ENCODE data around the gene UBR2.
"Not testable (repeated sequence)": the region's sequence is repeated elsewhere in the genome, so short reads cannot be mapped to it uniquely, and the experiment has no call there.

UBR2 gene

DNA sequence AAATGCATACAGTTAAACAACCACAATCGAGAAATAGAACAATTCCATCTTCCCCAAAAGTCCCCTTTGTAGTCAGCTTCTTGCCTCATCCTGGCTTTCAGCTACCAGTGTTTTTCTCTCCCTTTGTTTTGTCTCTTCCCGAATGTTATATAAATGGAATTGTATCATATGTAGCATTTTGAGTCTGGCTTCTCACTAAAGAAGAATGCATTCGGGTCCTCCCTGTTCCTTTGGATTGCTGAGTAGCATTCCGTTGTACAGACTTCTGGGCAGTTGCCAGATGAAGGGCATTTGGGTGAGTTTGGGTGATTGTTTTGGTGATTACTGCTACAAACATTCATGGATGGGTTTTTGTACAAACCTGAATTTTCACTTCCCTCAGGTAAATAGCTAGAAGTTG is 130.8 kb downstream of the UBR2 start:
- no peak for DNase-seq

DNA sequence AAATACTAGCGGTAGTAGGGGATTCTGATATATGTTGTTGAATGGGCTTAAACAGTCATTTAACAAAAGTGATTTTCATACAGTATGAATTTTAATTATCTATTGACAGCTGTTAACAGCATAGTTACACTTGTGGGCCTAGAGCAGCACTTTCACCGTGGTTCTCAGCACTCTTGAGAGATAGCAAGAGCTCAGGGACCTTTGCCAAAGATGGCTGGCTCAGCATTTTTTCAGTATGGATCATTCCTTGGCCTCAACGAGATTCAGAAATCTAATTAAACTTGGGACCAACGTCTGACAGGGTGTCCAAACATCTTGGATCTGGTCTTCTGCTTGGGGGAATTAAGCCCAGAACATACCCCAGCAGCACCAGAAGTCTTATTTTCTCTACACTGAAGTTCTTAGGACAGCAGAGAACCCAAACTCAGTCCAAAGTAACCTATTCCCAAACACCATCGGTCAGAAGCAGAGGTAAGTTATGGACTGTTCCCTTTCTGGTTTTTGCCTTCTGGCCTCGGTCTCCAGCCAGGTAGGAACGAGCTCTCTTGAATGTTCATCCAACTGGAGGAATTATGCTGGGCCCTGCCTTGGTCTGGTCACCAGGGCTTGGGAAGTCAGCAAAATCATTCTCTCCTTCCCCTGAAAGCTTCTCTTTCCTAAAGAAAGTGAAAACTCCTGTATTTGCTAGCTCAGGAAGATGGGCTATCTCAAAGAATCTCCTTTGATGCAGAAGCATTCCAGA is 132.9 kb downstream of the UBR2 start:
- DNase-seq = no peak

DNA sequence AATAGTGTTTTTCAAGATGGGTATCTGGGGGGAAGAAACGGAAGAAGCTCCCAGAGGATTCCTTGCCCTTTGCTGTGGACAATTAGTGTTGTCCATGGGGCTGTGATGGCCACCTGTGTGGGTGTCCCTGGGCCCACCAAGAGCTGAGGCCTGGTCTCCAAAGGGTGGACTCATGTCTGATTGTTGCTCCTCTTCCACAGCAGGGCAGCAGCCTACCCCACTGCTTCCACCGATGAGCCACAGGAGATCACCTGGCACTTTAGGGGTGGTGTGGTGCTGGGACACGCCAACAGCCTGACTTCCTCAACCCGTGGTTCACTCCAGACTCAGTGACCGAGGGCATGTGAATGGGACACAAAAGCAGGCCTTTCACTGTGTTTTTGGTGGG is 133.4 kb downstream of the UBR2 start:
- DNase-seq = no peak

DNA sequence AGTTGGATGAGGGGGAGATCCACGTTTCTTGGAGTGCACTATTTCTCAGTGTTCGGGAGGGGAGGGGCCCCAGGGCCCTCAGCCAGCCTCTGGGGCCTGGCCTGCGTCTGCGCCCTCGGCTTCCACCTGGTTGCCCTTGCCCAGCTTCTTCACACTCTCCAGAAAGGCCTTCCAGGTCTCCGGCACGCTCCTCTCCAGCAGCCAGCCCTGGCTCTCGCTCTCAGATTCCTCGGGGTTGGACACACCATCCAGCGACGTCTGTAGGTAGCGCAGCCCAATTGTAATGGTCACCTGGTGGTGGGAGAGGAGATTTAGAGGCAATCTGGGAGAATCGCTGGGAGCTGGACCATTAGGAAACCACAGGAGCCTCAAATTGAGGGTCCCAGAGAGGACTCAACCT is 134.4 kb downstream of the UBR2 start:
- DNase-seq = no peak

DNA sequence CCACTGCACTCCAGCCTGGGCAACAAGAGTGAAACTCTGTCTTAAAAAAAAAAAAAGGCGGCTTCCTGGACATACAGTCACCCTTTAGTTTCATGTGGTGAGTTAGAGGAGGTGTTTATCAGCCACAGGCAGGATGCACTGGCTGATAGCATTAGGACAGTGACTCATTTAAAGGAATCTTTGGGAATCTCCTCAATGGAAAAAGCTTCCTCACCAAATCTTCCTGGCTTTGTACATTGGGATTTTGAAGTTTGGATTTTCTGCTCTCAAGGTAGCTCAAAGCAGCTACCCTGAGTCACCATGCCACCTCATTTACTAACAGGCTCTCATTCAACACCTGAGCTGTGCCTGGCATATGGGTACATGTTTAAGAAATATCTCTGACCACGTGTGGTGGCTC is 138.4 kb downstream of the UBR2 start:
- DNase-seq = no peak

DNA sequence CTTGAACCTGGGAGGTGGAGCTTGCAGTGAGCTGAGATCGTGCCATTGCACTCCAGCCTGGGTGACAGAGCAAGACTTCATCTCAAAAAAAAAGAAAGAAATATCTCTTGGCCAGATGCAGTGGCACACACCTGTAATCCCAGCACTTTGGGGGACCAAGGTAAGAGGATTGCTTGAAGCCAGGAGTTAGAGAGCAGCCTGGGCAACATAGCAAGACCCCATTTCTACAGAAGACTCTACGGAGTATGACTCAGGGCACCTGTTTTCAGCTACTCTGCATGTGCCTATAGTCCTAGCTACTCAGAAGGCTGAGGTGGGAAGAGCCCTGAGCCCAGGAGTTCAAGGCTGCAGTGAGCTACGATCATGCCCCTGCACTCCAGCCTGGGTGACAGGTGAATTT is 139.0 kb downstream of the UBR2 start:
- not testable (repeated sequence) for DNase-seq

DNA sequence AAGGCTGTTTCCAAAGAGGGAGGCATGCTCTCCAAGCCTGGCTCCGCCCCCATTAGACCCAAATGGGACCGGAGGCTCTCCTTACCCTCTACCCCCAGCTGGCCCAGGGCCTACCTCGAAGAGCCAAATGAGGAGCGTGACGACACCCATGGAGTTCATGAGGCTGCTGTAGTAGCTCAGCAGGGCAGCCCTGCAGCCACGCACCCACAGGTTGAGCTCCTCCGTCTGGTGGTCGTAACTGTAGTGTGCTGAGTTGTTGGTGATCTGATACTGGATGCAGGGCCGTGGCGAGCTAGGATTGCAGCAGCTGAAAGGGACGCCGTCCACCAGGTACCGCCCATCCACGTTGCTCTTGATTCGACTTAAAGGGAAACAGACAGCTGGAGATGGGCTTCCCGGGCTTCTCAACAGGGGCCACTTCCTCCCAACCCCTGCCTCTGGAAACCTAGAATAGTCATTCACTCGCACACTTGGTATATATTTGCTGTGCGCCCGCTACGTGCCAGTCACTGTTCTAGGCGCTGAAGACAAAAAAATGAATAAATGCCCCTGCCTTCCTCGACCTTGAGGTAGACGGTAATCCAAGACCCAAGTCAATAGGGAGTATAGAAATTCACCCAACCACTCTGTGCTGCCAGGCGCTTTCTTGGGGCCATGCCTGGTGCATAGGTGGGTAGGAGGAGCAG is 140.6 kb downstream of the UBR2 start:
- DNase-seq = no peak

DNA sequence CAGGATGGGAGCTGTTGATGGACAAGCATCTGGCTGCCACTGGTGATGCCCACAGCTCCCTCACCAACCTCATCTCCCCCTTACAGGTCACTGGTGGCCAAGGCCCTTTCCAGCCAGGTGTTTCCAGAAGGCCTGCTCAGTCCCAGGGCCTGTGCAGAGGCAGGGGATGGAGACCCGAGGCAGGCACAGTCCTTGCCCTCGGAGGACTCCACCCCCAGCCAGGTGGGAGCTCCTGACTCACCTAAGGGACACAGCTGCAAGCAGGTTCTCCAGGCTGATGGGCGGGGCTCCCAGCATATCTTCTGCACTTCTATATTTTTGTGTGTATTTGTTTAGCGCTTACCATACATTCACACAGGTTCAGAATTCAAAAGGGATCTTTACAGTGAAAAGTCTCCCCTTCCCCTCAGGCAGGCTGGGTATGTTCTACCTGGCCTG is 141.1 kb downstream of the UBR2 start:
- DNase-seq = no peak

DNA sequence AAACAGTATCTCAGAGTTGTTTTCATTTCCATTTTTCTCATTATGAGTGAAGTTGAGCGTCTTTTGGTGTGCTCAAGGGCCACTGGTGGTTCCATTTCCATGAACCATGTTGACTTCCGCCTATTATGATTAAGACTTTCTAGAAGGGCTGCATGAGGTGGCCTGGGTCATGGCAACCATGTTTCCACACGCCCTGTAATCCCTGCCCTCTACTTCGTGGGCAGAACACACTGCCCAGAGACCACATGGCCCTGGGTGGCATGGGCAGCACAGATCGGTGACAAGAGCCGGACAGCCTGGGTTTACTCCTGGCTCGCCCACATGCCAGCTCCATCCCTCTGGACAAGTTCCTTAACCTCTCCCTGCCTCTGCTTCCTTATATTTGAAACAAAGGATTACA is 143.8 kb downstream of the UBR2 start:
- DNase-seq = no peak

DNA sequence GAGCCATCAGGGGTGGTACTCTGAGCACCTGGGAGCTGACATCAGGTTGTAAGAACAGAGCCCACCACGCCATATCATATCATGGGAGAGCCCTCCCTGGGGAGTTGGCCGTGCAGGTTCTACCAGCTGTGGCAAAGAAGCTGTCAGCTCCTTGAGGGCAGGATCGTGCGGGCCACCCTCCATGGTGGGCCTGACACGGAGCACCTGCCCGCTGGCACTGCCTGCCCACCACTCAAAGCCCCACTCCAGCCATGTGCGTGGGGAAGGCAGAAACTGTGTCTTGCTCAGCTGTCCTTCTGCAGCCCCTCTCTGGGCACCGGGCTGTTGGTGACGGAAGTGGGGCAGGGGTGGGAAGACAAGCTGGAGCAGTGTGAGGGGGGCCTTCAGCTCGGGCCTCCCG is 144.3 kb downstream of the UBR2 start:
- DNase-seq = no peak

DNA sequence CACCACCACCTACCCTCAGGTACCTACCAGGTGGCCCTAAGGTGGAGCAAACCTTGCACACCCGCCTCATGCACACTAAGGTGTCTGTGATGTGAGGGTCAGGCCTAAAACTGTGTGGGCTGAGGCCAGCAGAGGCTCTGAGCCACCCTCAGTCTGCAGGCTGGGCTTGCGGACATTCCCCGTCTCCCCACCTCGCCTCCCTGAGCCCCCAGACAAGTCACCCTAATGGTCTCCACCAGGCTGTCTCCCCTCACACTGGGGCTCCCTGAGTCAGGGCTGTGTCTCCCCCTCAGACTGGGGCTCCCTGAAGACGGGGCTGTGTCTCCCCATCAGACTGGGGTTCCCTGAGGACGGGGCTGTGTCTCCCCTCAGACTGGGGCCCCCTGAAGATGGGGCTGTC is 146.0 kb downstream of the UBR2 start:
- no peak for DNase-seq

DNA sequence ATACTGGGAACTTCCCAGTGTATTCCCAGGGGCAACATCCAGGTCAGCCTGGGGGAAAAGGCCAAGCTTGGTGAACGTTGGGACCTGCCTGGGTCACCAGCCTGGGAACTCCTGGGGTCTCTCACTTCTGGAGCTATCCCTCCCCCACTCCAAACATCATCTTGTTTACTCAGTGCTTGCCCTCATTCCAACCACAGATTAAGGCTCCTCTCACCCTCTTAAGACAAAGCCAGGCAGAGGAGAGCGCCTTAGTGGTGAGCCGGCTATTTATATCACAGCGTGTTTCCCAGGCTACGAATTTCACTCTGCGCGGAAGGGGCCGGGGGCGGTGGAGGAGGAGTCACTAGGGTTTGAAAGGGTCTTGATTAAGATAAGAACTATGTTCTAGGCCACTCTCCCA is 146.5 kb downstream of the UBR2 start:
- no peak for DNase-seq

DNA sequence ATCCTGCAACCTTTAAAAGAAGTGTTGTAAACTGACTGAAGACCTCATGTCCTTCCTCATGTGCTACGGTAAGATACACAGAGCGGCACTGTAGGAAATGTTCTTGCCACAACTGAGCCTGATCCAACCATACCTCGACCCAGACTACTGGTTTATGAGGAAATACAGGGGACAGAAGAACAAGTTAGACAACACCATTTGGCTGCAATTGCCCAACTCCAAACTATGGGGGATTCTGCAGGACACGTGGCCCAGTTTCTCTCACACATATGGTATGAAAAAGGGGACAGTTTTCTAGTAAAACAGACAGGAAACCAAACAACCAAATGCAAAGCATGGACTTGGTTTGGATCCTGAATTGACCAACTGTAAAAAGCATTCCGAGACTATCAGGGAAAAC is 148.1 kb downstream of the UBR2 start:
- DNase-seq = no peak

DNA sequence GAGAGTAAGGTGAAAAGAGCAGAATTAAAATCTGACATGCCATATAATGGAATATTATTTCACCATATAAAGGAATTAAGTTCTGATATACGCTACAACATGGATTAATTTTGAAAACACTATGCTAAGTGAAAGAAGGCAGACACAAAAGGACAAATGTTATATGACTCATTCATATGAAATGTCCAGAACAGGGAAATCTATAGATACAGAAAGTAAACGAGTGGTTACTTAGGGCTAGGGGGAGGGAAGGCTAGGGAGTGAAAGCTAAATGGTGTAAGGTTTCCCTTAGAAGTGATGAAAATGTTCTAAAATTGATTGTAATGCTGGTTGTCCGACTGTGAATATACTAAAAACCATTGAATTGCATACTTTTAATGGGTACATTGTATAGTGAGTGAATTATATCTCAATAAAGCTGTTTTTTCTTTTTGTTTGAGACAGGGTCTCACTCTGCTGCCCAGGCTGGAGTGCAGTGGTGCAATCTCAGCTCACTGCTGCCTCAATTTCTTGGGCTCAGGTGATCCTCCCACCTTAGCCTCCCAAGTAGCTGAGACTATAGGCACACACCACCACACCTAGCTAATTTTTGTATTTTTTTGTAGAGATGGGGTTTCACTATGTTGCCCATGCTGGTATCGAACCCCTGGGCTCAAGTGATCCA is 150.4 kb downstream of the UBR2 start:
- DNase-seq = no peak

DNA sequence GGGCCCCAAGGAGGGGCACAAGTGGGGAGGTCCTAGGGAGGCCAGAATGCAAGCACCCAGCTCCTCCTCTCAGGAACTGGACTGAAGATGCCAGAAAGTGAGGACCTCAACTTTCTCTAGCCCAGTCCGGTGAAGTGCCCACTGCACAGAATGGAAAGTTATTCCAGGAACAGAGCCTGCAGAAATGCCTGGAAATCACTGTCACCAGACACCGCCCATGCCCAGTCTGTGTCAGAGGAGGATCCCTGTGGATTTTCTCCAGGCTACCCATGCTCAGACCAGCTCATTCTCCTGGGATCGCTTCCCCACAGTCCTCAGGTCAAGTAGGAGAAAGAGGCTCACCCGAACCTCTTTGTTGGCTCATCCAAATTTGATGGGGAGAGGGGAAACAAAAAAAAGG is 152.0 kb downstream of the UBR2 start:
- no peak for DNase-seq

DNA sequence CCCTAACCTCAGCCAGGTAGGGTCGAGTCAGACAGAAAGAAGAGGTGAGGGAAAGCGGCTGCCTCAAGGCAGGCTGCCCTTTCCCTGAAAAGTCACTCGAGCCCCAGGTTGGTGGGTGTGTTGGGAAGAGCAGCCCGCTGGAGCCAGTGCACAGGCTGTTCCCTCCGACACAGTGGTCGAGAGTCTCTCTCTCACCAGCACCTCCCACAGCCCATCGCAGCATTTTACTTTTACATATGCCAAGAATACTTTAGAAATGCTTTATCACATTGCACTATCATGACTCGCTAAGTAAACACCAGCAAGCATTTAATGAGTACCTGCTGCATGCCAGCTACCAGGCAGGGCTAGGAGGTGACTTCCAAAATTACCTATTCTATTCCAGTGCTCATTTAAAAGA is 156.9 kb downstream of the UBR2 start:
- DNase-seq = no peak

DNA sequence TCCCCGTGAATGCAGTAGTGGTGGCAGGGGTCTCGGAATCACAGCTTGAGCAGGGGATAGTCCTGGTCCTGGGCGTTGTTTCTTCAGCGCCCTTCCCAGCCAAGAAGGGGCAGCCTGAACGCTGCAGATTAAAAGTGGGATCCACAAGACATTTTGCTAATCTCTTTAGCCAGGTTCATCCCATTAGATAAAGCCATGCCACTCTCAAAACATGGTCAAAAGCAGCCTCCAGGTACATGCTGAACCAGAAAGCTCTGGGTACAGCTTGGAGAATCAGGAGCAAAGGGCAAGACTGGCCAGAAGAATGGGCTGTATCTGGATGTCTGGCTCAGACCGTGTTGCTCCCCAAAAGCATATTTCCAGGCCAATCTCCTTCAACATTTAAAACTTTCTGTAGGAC is 158.7 kb downstream of the UBR2 start, which contains the start of gene PRPH2:
Gene PRPH2, minus strand, starts transcription at position 101 of the 400 bp plus-strand sequence. CDS start 263 bp downstream, outside the sequence.
- no peak for DNase-seq

DNA sequence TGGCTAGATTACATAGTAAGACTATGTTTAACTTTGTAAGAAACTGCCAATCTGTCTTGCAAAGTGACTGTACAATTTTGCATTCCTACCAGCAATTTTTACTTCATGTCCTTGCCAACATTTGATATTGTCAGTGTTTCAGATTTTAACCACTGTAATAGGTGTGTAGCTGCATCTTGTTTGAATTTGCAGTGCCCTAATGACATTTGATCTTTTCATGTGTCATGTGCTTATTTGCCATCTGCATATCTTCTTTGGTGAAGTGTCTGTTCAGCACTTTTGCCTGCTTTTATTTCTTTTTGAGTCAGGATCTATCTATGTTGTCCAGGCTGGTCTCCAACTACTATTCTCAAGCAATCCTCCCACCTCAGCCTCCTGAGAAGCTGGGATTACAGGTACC is 161.0 kb downstream of the UBR2 start:
- DNase-seq = no peak

DNA sequence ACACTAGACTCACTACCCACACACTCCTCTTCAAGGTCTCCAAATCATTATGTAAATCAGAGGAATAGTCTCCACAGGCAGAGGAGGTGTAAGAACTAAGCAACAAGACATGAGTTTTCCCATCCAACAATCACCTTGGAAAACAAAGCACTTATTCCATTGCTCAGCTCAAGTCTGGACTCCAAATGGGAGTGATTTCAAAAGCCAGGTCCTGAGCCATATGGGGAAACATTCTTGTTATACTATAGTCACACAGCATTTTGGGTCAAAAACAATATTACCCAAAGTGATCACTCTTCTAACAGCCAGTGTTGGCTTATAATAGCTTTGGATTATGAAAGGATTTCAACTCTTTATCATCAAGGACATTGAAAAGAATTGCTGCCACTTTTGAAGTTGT is 162.2 kb downstream of the UBR2 start:
- DNase-seq = no peak

DNA sequence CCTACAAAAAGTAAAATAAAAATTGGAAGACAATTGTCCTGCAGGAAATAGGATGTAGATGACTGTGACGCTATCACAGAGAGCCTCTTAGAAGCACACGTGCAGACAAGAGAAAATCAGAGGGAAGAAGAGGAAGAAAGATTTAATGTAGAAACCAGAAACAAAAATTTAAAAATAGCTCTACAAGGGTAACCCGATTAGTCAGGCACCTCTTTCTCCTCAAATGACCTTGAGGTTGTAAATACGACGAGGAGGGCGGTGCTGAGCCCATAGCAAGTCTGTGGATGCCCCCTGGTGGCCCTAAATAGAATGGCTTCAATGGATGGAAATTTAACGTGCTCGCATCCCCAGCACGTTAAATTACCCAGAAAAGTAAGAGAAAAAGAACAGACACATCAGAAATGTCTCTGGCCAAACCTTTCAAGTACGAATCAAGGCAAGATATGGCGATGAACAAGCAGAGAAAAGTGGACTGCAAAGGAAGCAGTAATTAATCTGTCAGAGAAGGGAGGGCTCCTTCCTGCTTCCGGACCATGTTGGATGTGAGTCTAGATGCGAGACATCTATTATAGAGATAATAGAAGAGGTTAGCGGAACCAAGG is 162.8 kb downstream of the UBR2 start:
- peak; percentile 28 for DNase-seq

DNA sequence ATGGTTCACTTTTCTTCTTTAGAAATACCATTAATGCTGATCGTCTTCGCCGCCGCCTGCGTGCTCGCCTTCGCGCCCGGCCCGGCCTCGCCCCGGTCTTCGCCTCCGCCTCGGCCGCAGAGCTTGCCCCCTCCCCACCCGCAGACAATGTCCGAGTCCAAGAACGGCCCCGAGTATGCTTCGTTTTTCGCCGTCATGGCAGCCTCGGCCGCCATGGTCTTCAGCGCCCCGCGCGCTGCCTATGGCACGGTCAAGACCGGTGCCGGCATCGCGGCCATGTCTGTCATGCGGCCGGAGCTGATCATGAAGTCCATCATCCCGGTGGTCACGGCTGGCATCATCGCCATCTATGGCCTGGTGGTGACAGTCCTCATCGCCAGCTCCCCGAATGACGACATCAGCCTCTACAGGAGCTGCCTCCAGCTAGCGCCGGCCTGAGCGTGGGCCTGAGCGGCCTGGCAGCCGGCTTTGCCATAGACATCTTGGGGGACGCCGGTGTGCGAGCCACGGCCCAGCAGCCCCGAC is 163.3 kb downstream of the UBR2 start:
- no peak for DNase-seq

DNA sequence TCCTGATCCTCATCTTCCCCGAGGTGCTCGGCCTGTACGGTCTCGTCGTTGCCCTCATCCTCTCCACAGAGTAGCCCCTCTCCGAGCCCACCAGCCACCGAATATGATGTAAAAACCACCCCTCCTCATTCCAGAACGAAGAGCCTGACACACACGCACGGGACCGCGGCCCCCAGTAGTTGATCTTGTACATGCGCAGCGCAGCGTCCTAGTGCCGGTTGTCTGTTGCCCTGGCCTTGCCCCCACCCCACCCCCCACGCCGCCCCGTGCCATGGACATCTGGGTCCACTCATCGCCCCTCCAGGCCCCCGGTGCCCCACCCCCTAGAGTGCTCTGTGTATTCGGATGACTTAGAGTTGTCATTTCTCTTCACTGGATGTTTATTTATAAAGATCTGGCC is 163.8 kb downstream of the UBR2 start:
- DNase-seq = peak; percentile 32

DNA sequence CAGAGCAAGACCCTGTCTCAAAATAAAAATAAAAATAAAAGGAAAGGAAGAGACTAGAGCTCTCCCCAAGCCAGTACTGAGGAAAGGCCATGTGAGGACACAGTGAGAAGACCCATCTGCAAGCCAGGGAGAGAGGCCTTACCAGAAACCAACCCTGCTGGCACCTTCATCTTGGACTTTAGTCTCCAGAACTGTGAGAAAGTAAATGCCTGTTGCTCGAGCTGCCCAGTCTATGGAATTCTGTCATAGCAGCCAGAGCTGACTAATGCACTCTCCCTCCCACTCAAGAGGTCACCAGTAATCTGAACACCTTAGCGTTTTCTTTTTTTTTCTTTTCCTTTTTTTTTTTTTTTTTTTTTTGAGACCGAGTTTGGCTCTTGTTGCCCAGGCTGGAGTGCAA is 165.9 kb downstream of the UBR2 start:
- DNase-seq = no peak

Data from NCI-H524 treated with DMSO at 0.1 percent for 48 hours (cell line).